Activated naive CD4-positive, alpha-beta T cell treated with anti-CD3 and anti-CD28 coated beads, Interleukin-2, amount 50 U/mL, for 16 hours (primary cell): ENCODE measurements around the gene ATP6V0E2.

ENCODE experiments used
- DNase-seq: peaks from one replicate; pipeline ENCODE4 v3.0.0-alpha.2; 2020

ATP6V0E2 gene

DNA sequence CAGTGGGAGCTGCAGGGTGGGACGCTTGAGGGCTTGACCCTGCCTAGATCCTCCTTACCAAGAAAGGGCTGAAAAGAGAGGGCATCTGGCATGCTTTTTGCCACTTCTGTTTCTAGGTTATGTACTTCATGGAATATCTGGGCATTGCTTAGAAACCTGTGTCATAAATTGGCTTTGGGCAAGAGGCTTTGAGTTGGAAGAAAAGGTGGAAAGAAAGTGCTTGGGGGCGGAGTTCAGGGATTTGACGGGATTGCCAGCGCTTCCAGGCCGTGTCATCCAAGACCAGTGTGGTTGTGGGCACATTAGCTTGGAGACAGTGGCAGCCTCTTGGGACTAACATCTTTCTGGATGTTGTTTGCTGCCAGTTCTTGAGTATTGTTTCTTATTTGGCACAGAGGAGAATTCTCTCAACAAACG is 34.8 kb upstream of the ATP6V0E2 start:
- DNase-seq = no peak

DNA sequence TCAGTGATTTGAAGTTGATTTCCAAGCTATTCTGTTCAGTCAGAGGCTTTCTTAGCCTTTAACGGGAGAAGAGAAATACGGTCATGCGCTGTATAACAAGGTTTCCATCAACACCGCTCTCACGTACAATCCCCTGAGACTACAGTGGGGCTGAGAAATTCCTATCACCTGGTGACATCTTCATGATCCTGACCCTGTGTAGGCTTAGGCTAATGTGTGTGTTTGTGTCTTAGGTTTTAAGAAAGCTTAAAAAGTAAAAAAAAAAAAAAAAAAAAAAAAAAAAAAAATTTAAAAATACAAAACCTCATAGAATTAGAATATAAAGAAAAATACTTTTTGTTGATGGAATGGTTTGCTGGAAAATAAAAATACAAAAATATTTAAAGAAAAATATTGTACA is 33.8 kb upstream of the ATP6V0E2 start:
- no peak for DNase-seq

DNA sequence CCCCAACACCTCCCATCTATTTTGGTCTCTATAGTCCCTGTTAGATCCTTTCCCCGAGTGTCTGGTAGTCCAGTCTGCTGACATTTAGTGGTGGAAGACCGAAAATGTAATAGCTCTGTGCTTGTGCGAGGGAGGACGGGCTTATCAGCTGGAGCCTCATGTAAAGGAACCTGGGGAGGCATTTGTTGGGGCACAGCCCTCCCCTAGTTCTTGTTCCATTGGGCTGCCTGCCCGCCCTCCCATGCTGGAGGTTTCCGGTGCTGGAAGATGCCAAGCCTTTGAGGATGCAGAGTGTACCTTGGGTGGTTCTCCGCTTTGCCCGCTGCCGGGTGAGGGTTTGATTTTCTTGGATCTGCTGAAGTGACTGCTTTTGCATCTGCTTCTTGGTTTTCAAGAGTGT is 30.2 kb upstream of the ATP6V0E2 start:
- no peak for DNase-seq

DNA sequence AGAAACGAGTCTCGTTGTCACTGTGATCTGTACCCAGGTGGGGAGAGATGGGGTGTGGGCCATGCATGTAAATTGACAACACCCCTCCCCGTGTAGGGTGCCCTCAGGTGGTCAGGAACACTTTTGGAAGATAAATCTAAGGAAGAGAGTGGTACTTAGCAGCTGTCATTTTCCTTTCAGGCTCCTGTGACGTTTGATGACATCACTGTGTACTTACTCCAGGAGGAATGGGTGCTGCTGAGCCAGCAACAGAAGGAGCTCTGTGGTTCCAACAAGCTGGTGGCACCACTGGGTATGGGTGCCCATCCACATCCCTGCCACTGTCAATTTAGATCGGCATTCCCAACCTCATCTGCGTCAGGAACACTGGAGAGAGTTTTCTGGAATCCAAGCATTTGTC is 29.3 kb upstream of the ATP6V0E2 start:
- DNase-seq = no peak

DNA sequence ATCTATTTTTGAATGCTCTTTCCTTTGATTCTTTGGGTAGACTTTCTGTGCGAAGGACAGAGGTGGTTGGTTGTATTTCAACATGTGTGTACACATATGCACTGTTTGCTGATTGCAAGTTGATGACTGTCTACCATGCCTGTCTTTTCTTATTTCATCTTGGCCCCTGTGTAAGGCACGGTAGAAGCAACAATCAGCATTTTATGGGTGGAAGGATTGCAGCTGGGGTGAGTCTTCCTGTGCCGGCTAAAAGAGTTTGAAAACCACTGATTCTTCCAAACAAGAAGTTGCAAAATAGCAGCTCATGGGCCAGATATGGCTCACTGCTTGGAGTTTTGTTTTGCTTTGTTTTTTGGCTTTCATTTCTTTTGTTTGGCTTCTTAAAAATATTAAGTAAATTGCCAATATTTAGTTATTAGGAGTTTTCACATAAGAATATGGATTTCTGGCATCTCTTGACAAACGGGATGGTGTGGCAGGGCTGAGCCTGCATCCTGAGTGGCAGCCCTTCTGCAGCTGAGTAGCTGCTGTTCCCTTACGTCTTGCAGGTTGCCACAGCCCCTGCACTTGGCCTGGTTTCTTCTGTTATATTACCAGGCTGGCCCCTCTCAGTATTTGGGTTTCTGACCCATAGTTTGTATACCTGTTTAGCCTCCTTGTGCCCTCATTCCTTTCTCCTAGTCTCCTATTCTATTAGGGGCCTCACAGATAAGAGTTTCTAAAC is 28.4 kb upstream of the ATP6V0E2 start:
- DNase-seq = no peak

DNA sequence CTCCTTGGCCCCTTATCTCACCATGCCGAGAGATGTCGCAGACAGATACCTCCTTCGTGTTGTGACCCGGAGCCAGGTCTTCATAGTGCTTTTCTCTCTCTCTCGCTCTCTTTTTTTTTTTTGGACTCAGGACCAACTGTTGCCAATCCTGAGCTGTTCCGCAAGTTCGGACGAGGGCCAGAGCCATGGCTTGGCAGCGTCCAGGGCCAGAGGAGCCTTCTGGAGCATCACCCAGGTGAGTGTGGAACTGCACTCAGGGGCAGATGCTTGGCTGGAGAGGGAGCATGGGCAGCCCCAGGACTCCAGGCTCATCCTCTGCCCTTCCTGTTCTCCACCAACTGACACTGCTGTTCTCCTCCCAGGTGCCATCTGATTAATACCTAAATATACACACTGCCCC is 27.7 kb upstream of the ATP6V0E2 start:
- no peak for DNase-seq

DNA sequence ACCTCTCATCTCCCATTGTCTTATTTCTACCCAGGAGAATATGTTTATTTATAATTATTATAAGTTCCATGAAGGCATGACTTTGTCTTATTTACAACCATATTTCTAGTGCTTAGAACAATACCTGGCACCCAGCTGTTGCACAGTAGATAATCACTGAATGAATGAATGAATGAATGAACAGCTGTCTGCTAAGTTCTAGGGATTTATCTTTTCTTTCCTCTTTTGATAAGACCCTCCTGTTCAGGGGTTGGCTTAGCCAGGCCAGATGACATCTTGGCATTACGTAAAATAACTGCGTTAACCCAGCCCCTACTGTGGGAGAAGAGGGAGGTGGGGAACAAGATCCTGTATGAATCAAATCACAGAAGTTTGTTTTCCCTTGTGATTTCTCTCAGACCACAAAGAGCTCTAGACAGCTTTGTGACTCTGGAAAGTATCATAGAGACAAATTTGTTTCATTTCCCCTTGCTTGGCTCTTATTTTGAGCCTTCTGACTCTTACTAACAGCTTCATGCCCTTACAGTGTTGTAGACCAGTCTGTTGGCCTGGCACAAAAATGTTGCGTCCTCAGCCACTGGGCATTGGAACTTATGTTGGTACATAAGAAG is 27.2 kb upstream of the ATP6V0E2 start:
- DNase-seq = no peak

DNA sequence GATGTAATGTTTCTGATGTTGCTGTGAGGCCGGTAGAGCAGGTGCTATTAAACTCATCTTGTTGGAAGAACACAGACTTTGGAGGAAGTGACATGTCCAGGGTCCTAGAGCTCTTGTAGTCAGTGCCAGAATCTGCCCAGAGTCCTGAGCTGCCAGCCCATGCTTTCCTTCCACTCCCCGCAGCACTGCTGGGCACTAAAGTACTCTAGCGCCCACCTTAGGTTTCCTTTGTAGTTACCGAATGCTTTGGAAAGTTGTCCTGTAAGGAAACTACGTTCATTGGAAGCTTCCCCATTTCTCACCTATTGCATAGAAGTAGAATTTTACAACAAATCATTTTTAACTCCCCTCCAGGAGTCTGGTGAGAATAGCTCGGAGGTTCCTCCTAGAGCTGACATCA is 24.6 kb upstream of the ATP6V0E2 start:
- DNase-seq = no peak

DNA sequence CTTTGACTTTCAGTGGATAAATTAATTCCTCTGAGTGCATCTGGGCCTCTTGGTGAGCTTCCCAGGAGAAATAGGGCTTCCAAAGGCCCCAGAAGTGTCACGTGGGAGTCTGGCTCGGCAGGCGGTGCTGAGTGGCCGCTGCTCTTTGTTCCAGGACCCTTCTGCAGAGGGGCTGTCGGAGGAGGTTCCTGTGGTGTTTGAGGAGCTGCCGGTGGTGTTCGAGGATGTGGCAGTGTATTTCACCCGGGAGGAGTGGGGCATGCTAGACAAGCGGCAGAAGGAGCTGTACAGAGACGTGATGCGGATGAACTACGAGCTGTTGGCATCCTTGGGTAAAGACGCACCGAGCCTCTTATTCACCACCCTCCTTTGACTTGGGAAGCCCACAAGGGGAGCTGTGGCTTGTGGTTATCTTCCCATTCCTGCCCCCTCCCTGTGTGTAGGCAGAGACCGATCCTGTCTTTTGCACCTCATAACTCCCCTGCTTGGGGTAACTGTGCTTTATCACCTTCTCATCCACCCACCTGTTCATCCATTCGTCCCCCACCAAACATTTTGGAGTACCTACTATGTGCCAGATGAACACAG is 23.7 kb upstream of the ATP6V0E2 start:
- DNase-seq = no peak

DNA sequence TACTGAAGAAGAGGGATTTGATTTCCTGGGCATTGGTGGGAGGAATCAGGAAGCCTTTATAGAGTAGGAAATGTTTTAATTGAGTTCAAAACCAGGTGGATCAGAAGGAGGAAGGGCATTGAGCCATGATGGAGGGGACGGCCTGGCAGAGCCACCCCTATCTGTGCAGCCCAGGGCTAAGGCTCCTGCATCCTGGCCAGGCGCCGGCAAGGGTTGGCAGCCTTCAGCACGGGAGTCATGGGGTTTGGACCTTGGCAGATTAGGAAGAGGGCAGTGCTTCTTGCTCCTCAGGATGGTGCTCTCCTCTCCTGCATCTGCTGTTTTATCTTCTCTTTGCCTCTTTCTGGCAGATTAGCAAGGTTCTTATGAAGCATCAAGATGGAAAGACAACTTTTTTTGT is 23.1 kb upstream of the ATP6V0E2 start:
- DNase-seq = no peak

DNA sequence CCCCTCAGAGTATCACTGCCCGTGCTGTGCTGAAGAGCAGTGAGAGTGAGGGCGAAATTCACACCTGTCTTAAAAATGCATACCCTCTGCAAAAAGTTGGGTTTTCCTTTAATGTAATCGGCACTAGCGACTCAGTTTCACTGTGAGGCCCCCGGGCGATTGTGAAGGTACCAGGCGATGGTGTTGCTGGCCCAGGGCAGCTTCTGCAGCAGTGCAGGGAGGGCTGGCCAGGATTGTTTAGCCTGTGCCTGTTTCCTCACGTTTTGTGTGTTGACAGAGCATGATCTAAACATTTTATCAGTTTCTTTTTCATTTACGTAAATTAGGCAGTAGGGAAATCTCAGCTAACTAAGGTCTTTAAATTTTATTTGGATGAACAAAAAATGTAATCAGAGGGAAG is 22.3 kb upstream of the ATP6V0E2 start:
- no peak for DNase-seq

DNA sequence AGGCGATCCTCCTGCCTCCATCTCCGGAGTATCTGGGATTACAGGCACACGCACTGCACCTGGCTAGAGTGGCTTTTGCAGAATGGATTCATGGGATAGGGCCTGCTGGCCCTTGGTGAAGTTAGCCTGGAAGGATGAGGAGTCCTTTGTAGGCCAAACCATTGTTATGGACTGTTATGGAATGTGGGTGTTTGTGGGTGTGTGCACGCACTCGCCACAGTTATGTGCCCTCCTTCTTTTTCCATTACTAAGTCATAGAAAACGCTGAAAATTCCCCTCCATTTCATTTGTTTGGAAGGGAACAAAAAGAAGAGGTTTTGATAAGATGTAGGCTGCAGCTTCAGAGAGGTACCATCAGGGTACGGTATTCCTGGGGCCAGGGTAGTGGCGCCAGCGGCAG is 20.6 kb upstream of the ATP6V0E2 start:
- no peak for DNase-seq

DNA sequence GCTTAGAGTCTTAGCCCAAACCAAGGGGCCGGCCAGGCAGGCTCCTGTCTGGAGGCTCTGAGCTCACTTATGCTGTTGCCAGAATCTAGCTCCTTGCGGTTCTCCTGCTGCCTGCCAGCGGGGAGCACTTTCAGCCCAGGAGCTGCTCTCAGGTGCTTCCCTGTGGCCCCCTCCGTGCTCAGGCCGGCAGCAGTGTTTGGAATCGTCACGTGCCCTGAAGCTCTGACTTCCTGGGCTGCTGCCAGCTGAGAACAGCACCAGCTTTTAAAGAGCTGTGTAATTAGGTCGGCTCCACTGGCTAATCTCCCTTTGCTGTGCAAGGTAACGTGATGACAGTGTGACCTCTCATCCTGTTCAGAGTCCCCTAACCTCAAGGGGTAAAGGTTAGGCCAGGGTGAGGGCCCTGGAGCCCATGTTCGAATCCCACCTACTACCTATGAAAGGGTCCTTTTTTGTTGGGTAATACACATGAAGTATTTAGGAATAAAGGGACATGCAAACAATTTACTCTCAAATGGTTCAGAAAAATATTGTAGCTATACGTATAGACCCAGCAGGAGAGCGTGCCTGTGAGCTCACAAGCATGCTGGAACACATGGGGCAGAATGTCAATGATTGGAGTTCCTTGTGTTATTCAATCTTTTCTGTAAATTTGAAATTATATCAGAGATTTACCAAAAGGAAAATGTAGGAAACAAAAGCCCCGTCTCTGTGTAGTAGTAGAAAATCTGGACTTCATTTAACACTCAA is 19.0 kb upstream of the ATP6V0E2 start:
- DNase-seq = no peak

DNA sequence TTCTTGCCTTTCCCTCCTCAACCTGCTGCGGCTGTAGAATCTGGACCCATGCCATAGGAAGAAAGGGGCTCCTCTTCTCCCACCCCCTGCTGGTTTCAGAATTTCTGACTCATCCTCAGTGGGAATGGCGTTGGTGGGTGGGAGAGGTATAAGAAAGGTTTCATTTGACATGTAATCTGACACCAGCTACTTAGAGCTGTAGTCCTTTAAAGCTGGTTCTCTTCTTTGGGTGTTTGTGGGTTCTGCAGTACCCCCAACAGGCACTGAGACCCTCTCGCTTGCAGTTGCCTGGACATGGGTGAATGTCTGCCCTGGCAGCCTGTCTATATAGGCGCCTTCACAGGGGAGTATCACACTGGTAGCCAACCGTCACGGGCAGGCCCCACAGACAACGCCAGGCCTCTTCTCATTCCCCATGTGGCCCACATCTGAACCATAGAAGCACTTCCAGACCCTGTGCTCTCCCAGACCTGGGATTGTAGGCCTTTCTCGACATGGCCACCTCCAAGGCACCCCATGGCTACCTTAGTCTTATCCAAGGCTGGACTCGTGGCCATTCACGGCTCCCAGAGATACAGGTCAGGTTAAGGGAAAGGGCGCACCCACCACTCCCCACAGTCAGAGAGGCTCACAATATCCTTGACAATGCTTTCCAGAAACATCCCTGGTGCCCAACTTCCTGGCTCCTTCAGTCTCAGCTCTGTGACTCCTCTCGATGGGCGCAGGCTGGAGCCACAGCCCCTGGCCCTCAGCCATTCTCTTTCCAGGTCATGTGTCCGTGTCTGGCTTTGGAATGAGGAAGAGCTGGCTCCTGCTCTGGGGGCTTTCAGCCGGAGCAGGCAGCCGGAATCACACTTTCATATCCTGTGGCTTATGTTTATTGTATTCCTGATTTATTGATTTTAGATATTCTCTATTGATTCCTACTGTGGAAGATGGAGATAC is 18.1 kb upstream of the ATP6V0E2 start:
- DNase-seq = no peak

DNA sequence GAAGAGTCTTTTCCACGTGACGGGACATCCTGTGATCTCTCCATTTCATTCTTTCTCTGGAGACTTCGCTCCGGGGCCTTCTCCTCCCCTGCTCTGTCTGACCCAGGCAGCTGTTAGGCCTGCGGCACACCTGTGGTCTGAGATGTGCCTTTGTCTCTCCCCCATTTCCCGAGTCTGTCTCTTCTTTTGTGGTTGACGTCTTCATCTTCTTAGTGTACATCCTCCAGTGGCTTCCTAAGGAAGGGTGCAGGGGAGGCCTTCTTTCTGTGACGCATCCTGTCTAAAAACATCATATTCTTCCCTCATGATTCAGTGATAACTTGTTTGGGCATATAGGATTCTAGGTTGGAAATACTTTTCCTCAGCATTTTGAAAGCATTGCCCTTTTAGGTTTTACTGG is 17.2 kb upstream of the ATP6V0E2 start:
- DNase-seq = no peak

DNA sequence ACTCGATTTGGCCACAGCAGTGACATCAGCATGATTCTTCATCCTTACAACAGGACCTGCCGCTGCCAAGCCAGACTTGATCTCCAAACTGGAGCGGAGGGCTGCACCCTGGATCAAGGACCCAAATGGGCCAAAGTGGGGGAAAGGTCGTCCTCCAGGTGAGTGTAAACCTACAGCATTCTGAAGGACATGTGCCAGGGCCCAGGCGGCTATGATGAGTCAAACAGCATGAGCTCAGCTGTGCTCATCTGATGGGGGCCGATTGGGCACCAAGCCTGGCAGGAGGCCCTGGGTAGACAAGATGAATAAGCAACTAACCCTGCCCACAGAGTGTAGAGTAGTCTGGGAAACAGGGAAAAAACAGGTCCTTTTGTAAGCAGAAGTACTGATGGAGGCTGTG is 14.4 kb upstream of the ATP6V0E2 start:
- no peak for DNase-seq

DNA sequence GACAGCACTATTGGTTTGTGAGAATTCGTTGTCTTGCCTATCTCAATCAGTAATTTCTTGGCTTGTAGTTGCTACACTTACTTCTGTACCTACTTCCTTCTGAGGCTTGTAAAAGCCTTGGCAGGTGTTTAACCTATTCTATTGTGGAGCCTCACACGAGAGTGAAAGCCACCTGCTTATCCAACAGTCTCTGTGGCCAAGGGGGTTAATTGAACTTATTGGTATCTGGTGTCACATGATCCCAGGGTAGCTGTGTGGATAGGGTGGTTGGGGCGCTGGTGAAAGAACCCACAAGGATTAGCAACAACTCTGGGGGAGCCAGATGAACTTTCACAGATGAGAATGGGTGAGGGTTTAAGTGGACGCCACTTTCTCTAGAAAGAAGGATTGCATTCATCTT is 13.9 kb upstream of the ATP6V0E2 start:
- DNase-seq = no peak

DNA sequence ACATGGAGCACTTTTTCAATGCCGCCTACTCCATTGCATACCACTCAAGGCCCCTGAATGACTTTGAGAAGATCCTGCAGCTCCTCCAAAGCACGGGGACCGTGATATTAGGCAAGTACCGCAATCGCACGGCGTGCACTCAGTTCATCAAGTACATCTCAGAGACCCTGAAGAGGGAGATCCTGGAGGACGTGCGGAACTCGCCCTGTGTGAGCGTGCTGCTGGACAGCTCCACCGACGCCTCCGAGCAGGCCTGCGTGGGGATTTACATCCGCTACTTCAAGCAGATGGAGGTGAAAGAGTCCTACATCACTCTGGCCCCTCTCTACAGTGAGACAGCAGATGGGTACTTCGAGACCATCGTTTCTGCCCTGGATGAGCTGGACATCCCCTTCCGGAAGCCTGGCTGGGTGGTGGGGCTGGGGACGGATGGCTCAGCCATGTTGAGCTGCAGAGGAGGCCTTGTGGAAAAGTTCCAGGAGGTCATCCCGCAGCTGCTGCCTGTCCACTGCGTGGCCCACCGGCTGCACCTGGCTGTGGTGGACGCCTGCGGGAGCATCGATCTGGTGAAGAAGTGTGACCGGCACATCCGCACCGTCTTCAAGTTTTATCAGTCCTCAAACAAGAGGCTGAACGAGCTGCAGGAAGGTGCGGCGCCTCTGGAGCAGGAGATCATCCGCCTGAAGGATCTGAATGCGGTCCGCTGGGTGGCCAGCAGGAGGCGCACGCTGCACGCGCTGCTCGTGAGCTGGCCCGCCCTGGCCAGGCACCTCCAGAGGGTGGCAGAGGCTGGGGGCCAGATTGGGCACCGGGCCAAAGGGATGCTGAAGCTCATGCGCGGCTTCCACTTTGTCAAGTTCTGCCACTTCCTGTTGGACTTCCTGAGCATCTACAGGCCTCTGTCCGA is 12.7 kb upstream of the ATP6V0E2 start:
- no peak for DNase-seq

DNA sequence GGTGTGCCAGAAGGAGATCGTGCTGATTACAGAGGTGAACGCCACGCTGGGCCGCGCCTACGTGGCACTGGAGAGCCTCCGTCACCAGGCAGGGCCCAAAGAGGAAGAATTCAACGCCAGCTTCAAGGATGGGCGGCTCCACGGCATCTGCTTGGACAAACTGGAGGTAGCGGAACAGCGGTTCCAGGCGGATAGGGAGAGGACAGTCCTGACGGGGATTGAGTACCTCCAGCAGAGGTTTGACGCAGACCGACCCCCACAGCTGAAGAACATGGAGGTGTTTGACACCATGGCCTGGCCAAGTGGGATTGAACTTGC is 12.1 kb upstream of the ATP6V0E2 start:
- no peak for DNase-seq

DNA sequence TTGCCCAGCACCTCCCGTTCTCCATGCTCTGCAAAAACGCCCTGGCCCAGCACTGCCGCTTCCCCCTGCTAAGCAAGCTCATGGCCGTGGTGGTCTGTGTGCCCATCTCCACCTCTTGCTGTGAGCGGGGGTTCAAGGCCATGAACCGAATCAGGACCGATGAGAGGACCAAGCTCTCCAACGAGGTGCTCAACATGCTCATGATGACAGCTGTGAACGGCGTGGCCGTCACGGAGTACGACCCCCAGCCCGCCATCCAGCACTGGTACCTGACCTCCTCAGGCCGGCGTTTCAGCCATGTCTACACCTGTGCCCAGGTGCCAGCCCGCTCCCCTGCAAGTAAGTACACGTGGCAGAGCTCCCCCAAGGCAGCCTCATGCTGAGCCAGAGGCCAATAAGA is 11.6 kb upstream of the ATP6V0E2 start:
- no peak for DNase-seq

DNA sequence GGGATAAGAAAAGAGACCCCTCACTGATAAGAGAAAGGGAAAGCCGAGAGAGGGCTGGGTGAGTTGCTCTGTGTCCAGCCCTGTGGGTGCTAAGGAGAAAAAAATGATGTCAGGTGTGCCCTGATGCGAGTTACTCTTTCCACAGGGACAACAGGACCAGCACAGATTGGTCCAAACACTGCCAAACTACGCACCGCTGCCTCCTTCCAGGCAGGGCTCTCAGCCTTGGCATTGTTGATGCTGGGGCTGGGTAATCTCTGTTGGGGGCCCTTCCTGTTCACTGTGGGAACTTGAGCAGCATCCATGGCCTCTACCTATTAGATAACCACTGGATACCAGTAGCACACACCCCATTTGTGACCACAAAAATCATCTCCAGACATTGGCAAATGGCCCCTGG is 10.3 kb upstream of the ATP6V0E2 start:
- DNase-seq = no peak

DNA sequence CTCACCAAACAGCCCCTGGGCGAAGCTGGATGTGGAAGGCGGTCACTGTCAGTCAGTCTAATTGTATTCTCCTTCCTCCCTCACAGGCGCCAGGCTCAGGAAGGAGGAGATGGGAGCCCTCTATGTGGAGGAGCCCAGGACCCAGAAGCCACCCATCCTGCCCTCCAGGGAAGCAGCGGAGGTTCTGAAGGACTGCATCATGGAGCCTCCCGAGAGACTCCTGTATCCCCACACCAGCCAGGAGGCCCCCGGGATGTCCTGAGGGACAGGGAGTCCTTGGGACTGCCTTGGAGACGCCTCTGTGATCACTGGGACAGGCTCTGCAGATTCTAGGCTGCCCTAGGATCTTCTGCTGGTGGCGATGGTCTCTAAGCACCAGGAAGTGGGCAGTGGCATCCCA is 9.7 kb upstream of the ATP6V0E2 start:
- no peak for DNase-seq
